Spleen (tissue), 11 donors: ENCODE measurements around the gene TADA2A. TPM values are rescaled to one million over a fixed set of nuclear protein-coding genes. Genes with fewer than 3 reads are reported as not detected.
"Not testable (repeated sequence)": the region's sequence is repeated elsewhere in the genome, so short reads cannot be mapped to it uniquely, and the experiment has no call there.

Source experiments
- DNase-seq: peaks from one replicate; pipeline ENCODE4 v3.0.0-alpha.2; 2020
- H3K27ac ChIP-seq, 8 donors: fragments of 200-600 bp; sonication (generic) in 7 of 8; 1 replicate in 4 of 8; 2 replicates in 4 of 8; pipeline versions ENCODE4 v1.5.0 to v1.8.0; 2016 to 2021; ENCODE audit warnings: inconsistent platforms in 4 of 8, mild to moderate bottlenecking in 4 of 8, moderate library complexity in 1 of 8
- H3K27me3 ChIP-seq, 7 donors: fragments of 200-600 bp; sonication (generic) in 6 of 7; replicated peaks in 1 of 7; 1 replicate in 4 of 7; 2 replicates in 3 of 7; pipeline versions ENCODE4 v1.5.0 to v1.8.0; 2016 to 2021; ENCODE audit warnings: inconsistent platforms in 3 of 7, mild to moderate bottlenecking in 1 of 7
- H3K36me3 ChIP-seq, 6 donors: fragments of 200-600 bp; sonication (generic) in 5 of 6; 1 replicate in 4 of 6; 2 replicates in 2 of 6; pipeline versions ENCODE4 v1.5.0 to v1.8.0; 2016 to 2021; ENCODE audit warnings: inconsistent platforms in 2 of 6
- H3K4me1 ChIP-seq, 6 donors: fragments of 200-600 bp; sonication (generic) in 5 of 6; 1 replicate in 3 of 6; 2 replicates in 3 of 6; pipeline versions ENCODE4 v1.5.0 to v1.8.0; 2016 to 2021; ENCODE audit warnings: inconsistent platforms in 3 of 6
- H3K4me3 ChIP-seq, 8 donors: fragments of 200-600 bp; sonication (generic) in 7 of 8; 1 replicate in 4 of 8; 2 replicates in 4 of 8; pipeline versions ENCODE4 v1.5.0 to v1.8.0; 2016 to 2021; ENCODE audit warnings: inconsistent platforms in 4 of 8, mild to moderate bottlenecking in 4 of 8, moderate library complexity in 2 of 8
- H3K9me3 ChIP-seq, 8 donors: fragments of 200-600 bp; sonication (generic) in 7 of 8; 1 replicate in 4 of 8; 2 replicates in 4 of 8; pipeline versions ENCODE4 v1.5.0 to v1.8.0; 2016 to 2021; ENCODE audit warnings: inconsistent platforms in 4 of 8
- CTCF ChIP-seq, 11 experiments: fragments of 200-600 bp in 7 of 11; fragments of 450-650 bp in 4 of 11; sonication (generic) in 4 of 11; IDR thresholded peaks in 8 of 11; conservative IDR thresholded peaks in 3 of 11; 1 replicate in 7 of 11; 2 replicates in 4 of 11; pipeline versions ENCODE4 v1.4.0 to v1.8.0; 2016 to 2021; ENCODE audit warnings: antibody characterized with exemption in 11 of 11, inconsistent platforms in 4 of 11, mild to moderate bottlenecking in 1 of 11
- POLR2A ChIP-seq, 3 donors: fragments of 450-650 bp; IDR thresholded peaks; one replicate each; pipeline ENCODE4 v1.5.1; 2017; ENCODE audit warnings: antibody characterized with exemption in 3 of 3, mild to moderate bottlenecking in 1 of 3
- POLR2AphosphoS5 ChIP-seq, 3 donors: sonication (generic); formaldehyde crosslinking; IDR thresholded peaks; one replicate each; pipeline ENCODE4 v1.5.1; 2017; ENCODE audit warnings: antibody characterized with exemption in 3 of 3
- WGBS, 5 donors: extraction: QIAGEN DNeasy Blood & Tissue Kit in 3 of 5; methylation state at CpG; one replicate each; pipeline versions ENCODE4 v1.1.5 to v1.1.7; 2013 to 2018; 5-methylcytosine and 5-hydroxymethylcytosine counted together
- intact Hi-C: fragments of 100-400 bp; cut with DNase I; formaldehyde crosslinking; loops from one replicate; pipeline ENCODE4 v1.15.0; 2023; ENCODE audit warnings: low total_unique reads
- polyA plus RNA-seq, 3 donors: library from polyadenylated mRNA; stranded (reverse); fragments of 200-250 nt; gene quantifications; one replicate each; pipeline ENCODE4 v1.2.1, GENCODE V29; 2013
- total RNA-seq, 7 donors: library from RNA; depleted of rRNA in 3 of 7; stranded (reverse); fragments of >200 nt in 3 of 7; fragmentation: NEBNext Ultra II Directional in 4 of 7; extraction: Animal tissue kit (Norgen Biotek cat#: 25700) in 4 of 7; gene quantifications; one replicate each; pipeline versions ENCODE4 v1.1.0 to v1.2.1, GENCODE V29; 2016 to 2021
- donor health status: healthy with polysubstance abuse.
- donor health status: DM: no; HTN: no; CAD: no; lungs with moderate emphysema.
- donor health status: DM: no; HTN: no; CAD: no.
- donor health status: Bipolar disorder and iron deficiency.
- donor health status: healthy.
- donor health status: DM: no; HTN: no; CAD: no.
- donor health status: DM: yes; HTN: yes; CAD: no.

Gene TADA2A
- total and polyA plus RNA-seq, 10 donors: 7.8 to 31.8 (median 20.6) TPM

DNA sequence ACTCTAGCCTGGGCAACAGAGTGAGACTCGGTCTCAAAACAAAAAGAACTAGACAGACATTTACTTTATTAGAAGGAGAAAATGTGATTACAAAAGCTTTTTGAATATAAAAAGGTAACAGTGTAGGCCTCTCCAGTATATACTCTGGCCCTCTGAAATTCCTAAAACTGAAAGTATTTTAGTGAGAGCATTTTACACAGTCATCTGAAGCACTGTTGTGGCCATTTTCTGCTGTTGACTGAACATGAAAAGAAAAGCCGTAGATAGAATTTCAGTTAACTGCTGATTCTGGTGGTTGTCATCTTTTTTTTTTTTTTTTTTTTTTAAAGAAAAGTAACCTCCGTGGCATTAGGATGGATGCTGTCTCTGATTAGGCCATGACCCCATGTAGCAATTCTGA, 98.6 kb downstream of the TADA2A start:
- intact Hi-C loops: no loop called here
- no peaks in the 10 kb centered on the region for H3K36me3 ChIP-seq
- no peaks in the 10 kb centered on the region for H3K4me1 ChIP-seq
- H3K4me3 ChIP-seq: no peak overlapping the region
- WGBS, 5 donors: 69 to 94% (median 85%) methylated on average over 3 of the region's 3 CpGs
- no peak for TF ChIP-seq POLR2AphosphoS5 (IDR thresholded peaks at IDR 0.05)
- no peak for TF ChIP-seq CTCF (IDR thresholded peaks at IDR 0.05 in 8 of 11, conservative IDR thresholded peaks at IDR 0.05 in 3 of 11)
- TF ChIP-seq POLR2A (IDR thresholded peaks at IDR 0.05): no peak
- H3K9me3 ChIP-seq: no peaks in the 10 kb centered on the region
- no peaks in the 10 kb centered on the region for H3K27me3 ChIP-seq
- no peak overlapping the region for H3K27ac ChIP-seq
- DNase-seq: no peak

GRCh38 chr17:37506678-37507077, 100.0 kb downstream of the TADA2A start:
- H3K9me3 ChIP-seq: no peaks in the 10 kb centered on the region
- H3K36me3 ChIP-seq: no peaks in the 10 kb centered on the region
- no peaks in the 10 kb centered on the region for H3K27me3 ChIP-seq
- intact Hi-C loops: no loop called here
- H3K4me1 ChIP-seq: no peaks in the 10 kb centered on the region
- DNase-seq: no peak
- WGBS, 5 donors: 77 to 89% (median 83%) methylated on average over 10 of the region's 10 CpGs
- no peak for TF ChIP-seq POLR2AphosphoS5 (IDR thresholded peaks at IDR 0.05)
- peak in 3 of 11 experiments; percentile 21 to 30 (median 27) for TF ChIP-seq CTCF (IDR thresholded peaks at IDR 0.05 in 8 of 11, conservative IDR thresholded peaks at IDR 0.05 in 3 of 11)
- no peak for TF ChIP-seq POLR2A (IDR thresholded peaks at IDR 0.05)
- H3K27ac ChIP-seq: no peak overlapping the region
- H3K4me3 ChIP-seq: no peak overlapping the region

DNA sequence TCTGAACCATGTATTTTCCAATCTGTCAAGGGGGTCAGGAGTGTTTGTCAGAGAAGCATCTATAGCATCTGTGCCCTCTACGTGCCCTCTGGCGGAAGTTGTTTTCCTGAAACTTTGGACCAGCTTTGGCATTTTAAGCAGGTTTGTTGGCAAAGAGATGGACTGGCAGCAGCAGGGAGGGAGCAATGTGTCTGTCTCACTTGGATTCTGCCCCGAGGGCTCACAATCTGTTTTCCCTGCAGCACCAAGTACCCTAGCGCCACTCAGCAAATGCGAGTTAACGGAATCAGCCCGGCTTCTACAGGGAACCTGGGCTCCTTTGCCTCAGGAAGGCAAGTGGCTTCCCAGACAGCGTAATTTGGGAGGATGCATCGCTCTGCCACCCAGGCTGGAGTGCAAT, 100.4 kb downstream of the TADA2A start:
- DNase-seq: no peak
- intact Hi-C loops: no loop called here
- Histone ChIP-seq H3K27me3 (no peaks in the 10 kb centered on the region), H3K36me3 (peaks cover 0 to 3% (median 2%) of the 10 kb centered on the region in 6 donors), H3K4me3 (no peak overlapping the region), H3K9me3 (no peaks in the 10 kb centered on the region), H3K27ac (no peak overlapping the region), H3K4me1 (no peaks in the 10 kb centered on the region)
- WGBS, 5 donors: 90 to 97% (median 95%) methylated on average over 9 of the region's 9 CpGs
- TF ChIP-seq CTCF (IDR thresholded peaks at IDR 0.05 in 8 of 11, conservative IDR thresholded peaks at IDR 0.05 in 3 of 11) (no peak), POLR2AphosphoS5 (IDR thresholded peaks at IDR 0.05) (peak in 1 of 3 donors; percentile 2)

DNA sequence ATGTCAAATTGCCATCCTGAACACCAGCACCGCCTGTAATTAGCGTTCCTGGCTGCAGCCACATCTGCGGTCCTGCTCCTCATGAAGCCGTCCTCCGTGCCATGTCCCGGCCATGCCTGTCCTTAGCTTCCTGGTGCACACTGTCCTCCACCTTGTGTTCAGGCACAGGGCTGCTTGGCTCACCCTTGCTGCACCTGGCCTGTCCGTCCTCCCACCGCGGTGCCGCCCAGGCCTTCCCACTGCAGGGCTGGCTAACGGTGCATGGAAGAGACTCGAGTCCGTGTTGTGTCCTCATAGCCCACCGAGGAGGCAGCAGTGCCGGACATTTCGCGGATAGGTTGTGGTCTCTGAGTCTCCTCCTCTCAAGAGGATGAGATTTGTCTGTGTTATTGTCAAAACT, 103.4 kb downstream of the TADA2A start:
- WGBS, 5 donors: 92 to 94% (median 93%) methylated on average over 17 of the region's 17 CpGs
- Histone ChIP-seq H3K27me3 (no peaks in the 10 kb centered on the region), H3K4me3 (no peak overlapping the region), H3K27ac (no peak overlapping the region), H3K4me1 (no peaks in the 10 kb centered on the region), H3K9me3 (no peaks in the 10 kb centered on the region), H3K36me3 (peaks cover 0 to 32% (median 19%) of the 10 kb centered on the region in 6 donors)
- DNase-seq: no peak
- intact Hi-C loops: no loop called here
- TF ChIP-seq POLR2AphosphoS5 (IDR thresholded peaks at IDR 0.05) (peak in 2 of 3 donors; percentile 19 to 68), POLR2A (IDR thresholded peaks at IDR 0.05) (no peak), CTCF (IDR thresholded peaks at IDR 0.05 in 8 of 11, conservative IDR thresholded peaks at IDR 0.05 in 3 of 11) (no peak)

DNA sequence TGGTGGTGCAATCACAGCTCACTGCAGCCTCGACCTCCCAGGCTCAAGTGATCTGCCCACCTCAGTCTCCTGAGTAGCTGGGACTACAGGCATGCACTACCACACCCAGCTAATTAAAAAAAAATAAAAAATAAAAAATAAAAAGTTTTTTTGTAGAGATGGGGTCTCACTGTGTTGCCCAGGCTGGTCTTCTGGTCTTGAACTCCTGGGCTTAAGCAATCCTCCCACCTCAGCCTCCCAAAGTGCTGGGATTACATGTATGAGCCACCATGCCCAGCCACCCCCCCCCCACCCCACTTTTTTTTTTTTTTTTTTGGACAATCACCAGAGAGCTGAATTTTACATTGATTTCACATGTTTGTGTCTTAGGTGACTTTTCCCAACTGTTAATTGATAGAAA, 105.0 kb downstream of the TADA2A start:
- H3K4me1 ChIP-seq, DNase-seq, H3K4me3 ChIP-seq, intact Hi-C loops, H3K9me3 ChIP-seq, H3K27ac ChIP-seq, H3K27me3 ChIP-seq: not testable (repeated sequence)
- H3K36me3 ChIP-seq: peaks cover 0 to 48% (median 29%) of the 10 kb centered on the region in 6 donors
- 77 to 95% (median 85%) methylated on average over 1 of the region's 1 CpG for WGBS, 5 donors
